ENCODE data around the gene ATXN2. TPM values are rescaled to one million over a fixed set of nuclear protein-coding genes. Genes with fewer than 3 reads are reported as not detected.

The ATXN2 gene
- total RNA-seq, 1 experiment from 2014 or later = 72.9 TPM

DNA sequence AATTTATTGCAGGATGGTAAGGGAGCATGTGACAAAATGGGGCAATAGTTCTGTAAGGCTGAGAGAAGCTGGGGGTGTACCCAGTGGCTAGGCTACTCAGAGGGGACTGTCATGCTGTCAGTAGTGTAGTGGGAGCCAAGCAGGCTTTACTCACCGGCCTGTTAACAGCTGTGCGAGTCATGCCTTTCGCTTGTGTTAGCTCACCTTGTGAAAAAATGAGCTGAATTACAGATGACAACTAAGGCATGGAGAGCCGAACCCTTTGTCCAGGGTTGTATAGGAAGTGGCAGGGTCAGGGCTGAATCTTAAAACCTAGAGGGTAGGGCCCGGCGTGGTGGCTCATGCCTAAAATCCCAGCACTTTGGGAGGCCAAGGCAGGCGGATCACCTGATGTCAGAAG is 155.5 kb downstream of the ATXN2 start:
- peaks cover 27 to 32% of the 10 kb centered on the region in 2 experiments for H3K4me1 Mint-ChIP-seq
- no peaks in the 10 kb centered on the region for H3K27me3 Mint-ChIP-seq (ENCODE audit: low read depth)
- Histone ChIP-seq H2BK20ac (ENCODE audit: low read depth, low read length, poor library complexity, severe bottlenecking) (no peak overlapping the region), H3K27ac (ENCODE audit: insufficient read length, low read depth, low read length) (no peak overlapping the region), H2BK5ac (ENCODE audit: insufficient read length, low read length) (no peak overlapping the region), H3K4me2 (ENCODE audit: insufficient read depth, insufficient read length, low read length) (no peak overlapping the region), H2AK5ac (ENCODE audit: insufficient read length, low read length) (no peak overlapping the region), H2BK12ac (ENCODE audit: insufficient read length, low read depth, low read length) (no peak overlapping the region), H3K56ac (ENCODE audit: insufficient read length, low read depth, low read length) (no peak overlapping the region), H3K27me3 (ENCODE audit: insufficient read depth, low read length) (no peaks in the 10 kb centered on the region), H4K91ac (ENCODE audit: insufficient read length, low read depth, low read length) (no peak overlapping the region), H3K4ac (ENCODE audit: low read depth, low read length) (no peak overlapping the region), H3K79me2 (ENCODE audit: insufficient read depth, low read length) (no peaks in the 10 kb centered on the region; the same call in 1 of the 2 replicates), H3K23me2 (ENCODE audit: insufficient read length, low read depth, low read length, poor library complexity, severe bottlenecking) (no peaks in the 10 kb centered on the region), H3K79me1 (ENCODE audit: insufficient read depth, low read depth, low read length, poor library complexity, severe bottlenecking) (no peaks in the 10 kb centered on the region), H3K9me3 (ENCODE audit: control insufficient read depth, low read depth, low read length) (no peaks in the 10 kb centered on the region), H2BK120ac (ENCODE audit: low read depth, low read length, poor library complexity, severe bottlenecking) (no peak overlapping the region), H2BK15ac (ENCODE audit: low read depth, low read length) (no peak overlapping the region), H3K4me1 (ENCODE audit: insufficient read depth, low read length) (no peaks in the 10 kb centered on the region; the same call in 1 of the 2 replicates), H3K14ac (ENCODE audit: insufficient read depth, low read length) (no peak overlapping the region), H4K5ac (ENCODE audit: insufficient read length, low read depth, low read length) (no peak overlapping the region), H4K8ac (replicated peaks; ENCODE audit: insufficient read length, low read depth, low read length) (no peak overlapping the region), H2AFZ (ENCODE audit: low read length) (no peak overlapping the region), H3K23ac (ENCODE audit: insufficient read length, low read depth, low read length) (no peak overlapping the region), H3T11ph (ENCODE audit: low read length) (no peak overlapping the region), H3K9ac (ENCODE audit: extremely low read depth, insufficient read length, low read length) (no peak overlapping the region), H3K18ac (ENCODE audit: insufficient read length, low read depth, low read length) (no peak overlapping the region), H4K20me1 (ENCODE audit: control insufficient read depth, insufficient read depth, insufficient read length) (no peaks in the 10 kb centered on the region)
- peak overlapping the region in 2 of 3 experiments; percentile 10 to 56; a peak in 3 of 7 replicates for H3K27ac Mint-ChIP-seq
- H3K36me3 Mint-ChIP-seq (ENCODE audit: insufficient read depth in 1 of 3, low read depth in 3 of 3) = peaks cover 11 to 38% (median 37%) of the 10 kb centered on the region in 3 experiments; a peak in 6 of 7 replicates
- TF ChIP-seq, protein P1, sequence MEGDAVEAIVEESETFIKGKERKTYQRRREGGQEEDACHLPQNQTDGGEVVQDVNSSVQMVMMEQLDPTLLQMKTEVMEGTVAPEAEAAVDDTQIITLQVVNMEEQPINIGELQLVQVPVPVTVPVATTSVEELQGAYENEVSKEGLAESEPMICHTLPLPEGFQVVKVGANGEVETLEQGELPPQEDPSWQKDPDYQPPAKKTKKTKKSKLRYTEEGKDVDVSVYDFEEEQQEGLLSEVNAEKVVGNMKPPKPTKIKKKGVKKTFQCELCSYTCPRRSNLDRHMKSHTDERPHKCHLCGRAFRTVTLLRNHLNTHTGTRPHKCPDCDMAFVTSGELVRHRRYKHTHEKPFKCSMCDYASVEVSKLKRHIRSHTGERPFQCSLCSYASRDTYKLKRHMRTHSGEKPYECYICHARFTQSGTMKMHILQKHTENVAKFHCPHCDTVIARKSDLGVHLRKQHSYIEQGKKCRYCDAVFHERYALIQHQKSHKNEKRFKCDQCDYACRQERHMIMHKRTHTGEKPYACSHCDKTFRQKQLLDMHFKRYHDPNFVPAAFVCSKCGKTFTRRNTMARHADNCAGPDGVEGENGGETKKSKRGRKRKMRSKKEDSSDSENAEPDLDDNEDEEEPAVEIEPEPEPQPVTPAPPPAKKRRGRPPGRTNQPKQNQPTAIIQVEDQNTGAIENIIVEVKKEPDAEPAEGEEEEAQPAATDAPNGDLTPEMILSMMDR (conservative IDR thresholded peaks at IDR 0.05) = no peak
- no peaks in the 10 kb centered on the region for H3K9me3 Mint-ChIP-seq
- no CpG with 5 or more reads among the region's 7 CpGs for WGBS (ENCODE audit: extremely low coverage, insufficient read length, low lambda C conversion rate)
- no peak overlapping the region for H3K4me3 Mint-ChIP-seq
- DNase-seq = no peak

Data from H9 (cell line).